Endothelial cell of umbilical vein (primary cell): ENCODE results near the gene TEX11. TPM values are rescaled to one million over a fixed set of nuclear protein-coding genes. Genes with fewer than 3 reads are reported as not detected.

Experiments used
- BruUV-seq: library from RNA; stranded (reverse); fragments of 400-500 nt; replicated peaks from 2 replicates; lab custom pipeline; 2021; lab: Mats Ljungman, UMichigan
- CTCF ChIA-PET: fragments of 300-600, 350-600 bp; sonication (Branson Sonifier 250); formaldehyde crosslinking; loops from one replicate; lab custom pipeline; 2021; ENCODE audit warnings: antibody characterized with exemption, inconsistent platforms; lab: Charles Lee
- POLR2A ChIA-PET: fragments of 300-600, 350-600 bp; sonication (Branson Sonifier 250); formaldehyde crosslinking; loops from one replicate; lab custom pipeline; 2021; ENCODE audit warnings: antibody characterized with exemption, inconsistent platforms; lab: Charles Lee
- DNase-seq: peaks from one replicate; pipeline ENCODE4 v3.0.0-alpha.2; 2011; ENCODE audit warnings: low read depth, low spot score
- FAIRE-seq: peaks from 2 replicates; lab custom pipeline; 2011; peaks lifted over from hg19 to GRCh38; lab: Jason Lieb, UNC
- H2AFZ ChIP-seq: 2 replicates; pipeline ENCODE4 v1.6.0; 2012; ENCODE audit warnings: low read depth, low read length, control low read depth, inconsistent platforms
- H3K27ac ChIP-seq: 2 replicates; pipeline ENCODE4 v1.5.1; 2011; ENCODE audit warnings: low read depth, mild to moderate bottlenecking, control low read depth, low read length, moderate library complexity; ENCODE audit not compliant: insufficient read depth
- H3K27me3 ChIP-seq, 2 experiments: 2 replicates each; pipeline versions ENCODE4 v1.6.0 to v1.6.1; 2011; ENCODE audit warnings: low read length in 2 of 2, mixed read lengths in 1 of 2; ENCODE audit not compliant: control insufficient read depth in 2 of 2, insufficient read depth in 2 of 2
- H3K36me3 ChIP-seq, 2 experiments: 2 replicates in 1 of 2; 3 replicates in 1 of 2; pipeline ENCODE4 v1.5.1; 2011; ENCODE audit warnings: low read length in 2 of 2, mild to moderate bottlenecking in 1 of 2, moderate library complexity in 1 of 2; ENCODE audit not compliant: control insufficient read depth in 2 of 2, insufficient read depth in 2 of 2; ENCODE audit errors: extremely low read depth in 1 of 2
- H3K4me1 ChIP-seq: 3 replicates; pipeline ENCODE4 v1.5.1; 2011; ENCODE audit warnings: mild to moderate bottlenecking, low read length; ENCODE audit not compliant: control insufficient read depth, insufficient read depth; ENCODE audit errors: extremely low read depth
- H3K4me2 ChIP-seq: 2 replicates; pipeline ENCODE4 v1.6.1; 2011; ENCODE audit warnings: low read length, control low read depth, mixed read lengths; ENCODE audit not compliant: insufficient read depth
- H3K4me3 ChIP-seq, 3 experiments: fragments of 200-600 bp in 1 of 3; sonication (generic), shearing (Covaris generic) in 1 of 3; replicated peaks in 1 of 3; 2 replicates each; pipeline ENCODE4 v1.5.1; 2011 to 2016; ENCODE audit warnings: control low read depth in 3 of 3, low read length in 3 of 3, mild to moderate bottlenecking in 2 of 3, inconsistent platforms in 1 of 3, low read depth in 1 of 3, moderate library complexity in 1 of 3; ENCODE audit not compliant: insufficient read depth in 1 of 3
- H3K79me2 ChIP-seq: 2 replicates; pipeline ENCODE4 v1.6.0; 2012; ENCODE audit warnings: low read length, inconsistent platforms; ENCODE audit not compliant: control insufficient read depth, insufficient read depth
- H3K9ac ChIP-seq: replicated peaks from 2 replicates; pipeline ENCODE3; 2011; ENCODE audit warnings: low read length, control low read depth; ENCODE audit not compliant: insufficient read depth; ENCODE audit errors: extremely low read depth
- H3K9me1 ChIP-seq: replicated peaks from 3 replicates; pipeline ENCODE4 v1.6.0; 2011; ENCODE audit warnings: mild to moderate bottlenecking, low read length; ENCODE audit not compliant: control insufficient read depth, insufficient read depth; ENCODE audit errors: extremely low read depth
- H3K9me3 ChIP-seq: replicated peaks from 2 replicates; pipeline ENCODE4 v1.5.1; 2012; ENCODE audit warnings: low read length, inconsistent platforms; ENCODE audit not compliant: control insufficient read depth, insufficient read depth
- H4K20me1 ChIP-seq: replicated peaks from 2 replicates; pipeline ENCODE3; 2011; ENCODE audit warnings: mild to moderate bottlenecking, low read length; ENCODE audit not compliant: control insufficient read depth, insufficient read depth; ENCODE audit errors: extremely low read depth
- CTCF ChIP-seq, 2 donors: IDR thresholded peaks; 1 replicate in 1 of 2; 2 replicates in 1 of 2; pipeline ENCODE4 v1.5.1; 2011; ENCODE audit warnings: low read length in 2 of 2, mild to moderate bottlenecking in 2 of 2, moderate library complexity in 2 of 2, control low read depth in 1 of 2, inconsistent platforms in 1 of 2, low read depth in 1 of 2; ENCODE audit not compliant: insufficient read depth in 1 of 2; ENCODE audit errors: extremely low read depth in 1 of 2
- EZH2 ChIP-seq: IDR thresholded peaks from 2 replicates; pipeline ENCODE4 v1.6.1; 2012; ENCODE audit warnings: borderline replicate concordance, low read depth, mild to moderate bottlenecking, moderate library complexity, low read length, inconsistent platforms; ENCODE audit not compliant: severe bottlenecking
- FOS ChIP-seq: IDR thresholded peaks from 2 replicates; pipeline ENCODE4 v1.6.1; 2011; ENCODE audit warnings: mild to moderate bottlenecking, low read length, moderate library complexity, borderline replicate concordance; ENCODE audit not compliant: insufficient read depth
- GATA2 ChIP-seq: IDR thresholded peaks from 2 replicates; pipeline ENCODE4 v1.7.0; 2011; ENCODE audit warnings: low read depth, mild to moderate bottlenecking, moderate library complexity, mixed read lengths, low read length; ENCODE audit not compliant: insufficient read length, insufficient read depth
- JUN ChIP-seq: IDR thresholded peaks from 2 replicates; pipeline ENCODE4 v1.6.1; 2011; ENCODE audit warnings: borderline replicate concordance, low read depth; ENCODE audit not compliant: insufficient read length, insufficient read depth
- MAX ChIP-seq: IDR thresholded peaks from 2 replicates; pipeline ENCODE4 v1.6.1; 2011; ENCODE audit not compliant: insufficient read depth, insufficient read length
- MYC ChIP-seq: IDR thresholded peaks from one replicate; pipeline ENCODE4 v1.6.1; 2011; ENCODE audit warnings: mild to moderate bottlenecking, low read depth, low read length
- POLR2A ChIP-seq: IDR thresholded peaks from 2 replicates; pipeline ENCODE4 v1.6.1; 2012; ENCODE audit warnings: low read depth, mild to moderate bottlenecking, control low read depth, low read length
- POLR2AphosphoS5 ChIP-seq: IDR thresholded peaks from 2 replicates; pipeline ENCODE4 v1.6.1; 2012; ENCODE audit warnings: low read depth, mild to moderate bottlenecking, control low read depth, low read length, moderate library complexity; ENCODE audit not compliant: insufficient read depth
- dilution Hi-C: fragments of 300-500 bp; cut with MboI; formaldehyde crosslinking; loops from one replicate; pipeline ENCODE4 v1.15.0; 2019; ENCODE audit warnings: low sequenced_read_pairs; ENCODE audit not compliant: extremely low pct_ligation_motif_present
- intact Hi-C: fragments of 100-400 bp; cut with micrococcal nuclease; formaldehyde crosslinking; loops from one replicate; pipeline ENCODE4 v1.10.0; 2022
- polyA plus RNA-seq, 4 experiments: library from polyadenylated mRNA; depleted of rRNA in 3 of 4; stranded (reverse) in 3 of 4; unstranded in 1 of 4; fragments of >200 nt; gene quantifications; 2 replicates each; pipeline versions ENCODE4 v1.2.1 to v1.2.3, GENCODE V29; 2011 to 2012; ENCODE audit warnings: missing spikeins in 1 of 4
- total RNA-seq: library from RNA; stranded (reverse); gene quantifications from 2 replicates; pipeline ENCODE4 v1.2.3, GENCODE V29; 2021

TEX11 gene
- total and polyA plus RNA-seq, 2 donors (not counting 3 experiments of a cell fraction or from before 2014, with no cell fraction given): not detected

DNA sequence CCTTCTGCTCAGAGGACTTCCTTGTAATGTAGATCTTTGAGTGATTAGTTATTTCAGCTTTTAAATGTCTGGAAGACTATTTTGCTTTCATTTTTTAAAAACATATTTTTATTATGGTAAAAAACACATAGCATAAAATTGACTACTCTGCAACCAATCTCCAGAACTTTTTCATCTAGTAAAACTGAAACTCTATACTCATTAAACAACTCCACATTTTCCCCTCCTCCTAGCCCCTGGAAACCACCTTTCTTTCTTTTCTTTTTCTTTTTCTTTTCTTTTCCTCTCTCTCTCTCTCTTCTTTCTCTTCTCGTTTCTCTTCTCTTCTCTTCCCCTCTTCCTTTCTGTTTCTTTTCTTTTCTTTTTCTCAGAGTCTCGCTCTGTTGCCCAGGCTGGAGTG is 233.2 kb downstream of the TEX11 start:
- ChIA-PET CTCF (no interaction called here), POLR2A (no interaction called here)
- no peaks in the 10 kb centered on the region for H3K9me1 ChIP-seq
- no peaks in the 10 kb centered on the region for H3K27me3 ChIP-seq
- no peak overlapping the region for H3K9ac ChIP-seq
- dilution Hi-C loops (no loop called here), intact Hi-C loops (no loop called here)
- H3K79me2 ChIP-seq: no peaks in the 10 kb centered on the region
- no TSS peak for BruUV-seq
- DNase-seq (no peak), FAIRE-seq (no peak)
- no peak overlapping the region for H3K27ac ChIP-seq
- TF ChIP-seq POLR2AphosphoS5: no peak
- no peak for TF ChIP-seq POLR2A
- no peak for TF ChIP-seq MAX
- TF ChIP-seq GATA2: no peak
- no peak for TF ChIP-seq MYC
- TF ChIP-seq CTCF (IDR thresholded peaks at IDR 0.05; ENCODE audit: extremely low read depth in 1 of 2, insufficient read depth in 1 of 2, low read depth in 1 of 2, low read length in 2 of 2): no peak
- TF ChIP-seq FOS: no peak
- no peak for TF ChIP-seq JUN
- no peak for TF ChIP-seq EZH2
- no peak overlapping the region for H3K4me2 ChIP-seq
- H3K36me3 ChIP-seq: no peaks in the 10 kb centered on the region
- no peak overlapping the region for H2AFZ ChIP-seq
- no peak overlapping the region for H3K4me3 ChIP-seq
- no peaks in the 10 kb centered on the region for H3K9me3 ChIP-seq
- H4K20me1 ChIP-seq: no peaks in the 10 kb centered on the region
- no peaks in the 10 kb centered on the region for H3K4me1 ChIP-seq
